ENCODE measurements around the gene TRPM3. TPM values are rescaled to one million over a fixed set of nuclear protein-coding genes. Genes with fewer than 3 reads are reported as not detected.

TRPM3 gene
- total and polyA plus RNA-seq, 2 of the 8 experiments (the other 6 are each of a cell fraction or from before 2014, with no cell fraction given) = 2.4 to 10.9 TPM

DNA sequence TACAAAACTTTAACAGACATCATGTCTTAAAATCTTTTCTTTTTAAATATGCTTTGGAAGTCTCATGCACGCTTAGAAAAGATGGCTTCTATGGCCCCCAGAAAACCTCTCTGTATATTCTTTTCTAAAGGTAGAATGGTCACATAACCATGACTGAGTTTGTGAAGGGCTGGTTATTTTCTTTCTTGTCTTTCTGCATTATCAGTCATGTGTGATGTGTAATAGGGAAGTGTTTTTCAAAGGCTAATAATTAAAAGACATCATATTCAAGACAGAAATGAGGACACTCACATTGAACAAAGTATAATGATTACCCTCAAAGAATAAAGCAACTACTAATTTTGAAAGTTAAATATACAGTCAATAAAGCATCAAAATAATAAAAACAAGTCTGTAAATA lies 253.4 kb downstream of the TRPM3 start:
- Histone ChIP-seq H4K8ac (ENCODE audit: extremely low read depth, insufficient read depth, low read length) (no peak overlapping the region), H4K91ac (replicated peaks; ENCODE audit: insufficient read length, low read length) (no peak overlapping the region), H4K5ac (ENCODE audit: insufficient read length, low read depth, low read length) (no peak overlapping the region), H2BK20ac (ENCODE audit: low read length) (no peak overlapping the region), H3K4me2 (ENCODE audit: insufficient read depth in 1 of 2, low read depth in 2 of 2, low read length in 2 of 2) (no peak overlapping the region), H3K4me3 (ENCODE audit: extremely low read depth in 1 of 4, insufficient read depth in 2 of 4, low read depth in 3 of 4, low read length in 4 of 4) (no peak overlapping the region), H3K18ac (ENCODE audit: extremely low read depth, low read length) (no peak overlapping the region), H4K20me1 (replicated peaks in 1 of 2; ENCODE audit: control insufficient read depth in 1 of 2, insufficient read depth in 2 of 2, low read length in 2 of 2) (no peaks in the 10 kb centered on the region), H2BK5ac (ENCODE audit: low read depth, low read length) (no peak overlapping the region), H2AK5ac (ENCODE audit: low read depth, low read length) (no peak overlapping the region), H3K4me1 (replicated peaks in 1 of 4; ENCODE audit: control insufficient read depth in 3 of 4, insufficient read depth in 4 of 4, low read length in 3 of 4) (no peaks in the 10 kb centered on the region), H3K4ac (replicated peaks; ENCODE audit: insufficient read length, low read depth, low read length) (no peak overlapping the region), H3K23ac (ENCODE audit: insufficient read length) (no peak overlapping the region), H3K79me2 (ENCODE audit: control insufficient read depth in 1 of 2, insufficient read depth in 2 of 2, low read length in 2 of 2) (no peaks in the 10 kb centered on the region), H2BK15ac (ENCODE audit: low read length) (no peak overlapping the region), H3K9ac (replicated peaks in 1 of 4; ENCODE audit: extremely low read depth in 1 of 4, low read depth in 3 of 4, low read length in 3 of 4) (no peak overlapping the region), H3K23me2 (ENCODE audit: low read depth, low read length) (no peaks in the 10 kb centered on the region; the same call in 1 of the 2 replicates), H3K27me3 (replicated peaks in 1 of 4; ENCODE audit: control insufficient read depth in 3 of 4, extremely low read depth in 1 of 4, insufficient read depth in 3 of 4, low read length in 3 of 4) (no peaks in the 10 kb centered on the region), H2BK120ac (replicated peaks; ENCODE audit: low read depth, low read length) (no peak overlapping the region), H2BK12ac (ENCODE audit: low read depth, low read length) (no peak overlapping the region), H3K79me1 (ENCODE audit: low read depth, low read length) (no peaks in the 10 kb centered on the region), H3K27ac (ENCODE audit: low read depth, low read length) (no peak overlapping the region), H3K36me3 (ENCODE audit: control insufficient read depth in 2 of 4, insufficient read depth in 4 of 4, low read length in 3 of 4) (no peaks in the 10 kb centered on the region), H3K9me3 (ENCODE audit: insufficient read depth in 2 of 2, low read depth in 1 of 2, low read length in 1 of 2) (no peaks in the 10 kb centered on the region; a peak in 1 of 4 replicates), H2AFZ (ENCODE audit: low read length) (no peak overlapping the region), H3K14ac (ENCODE audit: insufficient read length) (no peak overlapping the region), H3K56ac (replicated peaks; ENCODE audit: insufficient read length, low read depth, low read length) (no peak overlapping the region)
- POLR2A ChIA-PET (ENCODE audit: partially characterized antibody) = interaction anchor here (1.1 kb wide), 1 partner anchor 11 kb away, joined by 3 read pairs; no protein-coding TSS in a partner anchor
- FAIRE-seq (no peak), DNase-seq (ENCODE audit: low read depth in 1 of 2, low spot score in 2 of 2) (no peak)
- no peak for TF ChIP-seq CHD2 (IDR thresholded peaks at IDR 0.05; ENCODE audit: low read length)
- no peak for TF ChIP-seq ASH2L (IDR thresholded peaks at IDR 0.05; ENCODE audit: low read length)
- no peak for TF ChIP-seq POU5F1 (IDR thresholded peaks at IDR 0.05; ENCODE audit: low read depth, low read length)
- TF ChIP-seq, protein P1, sequence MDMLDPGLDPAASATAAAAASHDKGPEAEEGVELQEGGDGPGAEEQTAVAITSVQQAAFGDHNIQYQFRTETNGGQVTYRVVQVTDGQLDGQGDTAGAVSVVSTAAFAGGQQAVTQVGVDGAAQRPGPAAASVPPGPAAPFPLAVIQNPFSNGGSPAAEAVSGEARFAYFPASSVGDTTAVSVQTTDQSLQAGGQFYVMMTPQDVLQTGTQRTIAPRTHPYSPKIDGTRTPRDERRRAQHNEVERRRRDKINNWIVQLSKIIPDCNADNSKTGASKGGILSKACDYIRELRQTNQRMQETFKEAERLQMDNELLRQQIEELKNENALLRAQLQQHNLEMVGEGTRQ (IDR thresholded peaks at IDR 0.05; ENCODE audit: low read length) = no peak
- CTCF ChIA-PET (ENCODE audit: partially characterized antibody) = no interaction called here
- WGBS, 2 experiments (ENCODE audit: extremely low coverage in 1 of 2, insufficient coverage in 1 of 2, insufficient read length in 1 of 2, insufficient replicate concordance in 2 of 2, low coverage in 1 of 2, low lambda C conversion rate in 2 of 2, missing lambda C conversion rate in 1 of 2) = 81% methylated on average over 1 of the region's 1 CpG; no CpG with 5 or more reads in 1 of the 2 experiments

Measured in H1 (cell line).